ENCODE results near the gene SRGAP1.

The SRGAP1 gene

GRCh38 chr12:63895841-63896240, 51.3 kb downstream of the SRGAP1 start:
- TF ChIP-seq EZH2 (IDR thresholded peaks at IDR 0.05; ENCODE audit: borderline replicate concordance, low read length) (no peak), CTCF (IDR thresholded peaks at IDR 0.05; ENCODE audit: low read length) (no peak)
- Histone ChIP-seq H3K79me2 (ENCODE audit: insufficient read depth, low read length) (no peaks in the 10 kb centered on the region), H3K9me2 (ENCODE audit: low read depth, low read length) (no peaks in the 10 kb centered on the region), H3K4me3 (ENCODE audit: low read depth, low read length, poor library complexity, severe bottlenecking) (no peak overlapping the region), H4K20me1 (ENCODE audit: insufficient read depth, low read length) (no peaks in the 10 kb centered on the region), H3K9ac (ENCODE audit: low read length) (no peak overlapping the region), H3K9me3 (ENCODE audit: low read length) (no peaks in the 10 kb centered on the region), H3F3A (ENCODE audit: insufficient read depth, low read length) (no peaks in the 10 kb centered on the region), H3K4me2 (ENCODE audit: low read length) (no peak overlapping the region), H2AFZ (ENCODE audit: low read length) (no peak overlapping the region), H3K27ac (ENCODE audit: low read depth, low read length, poor library complexity, severe bottlenecking) (no peak overlapping the region), H3K27me3 (ENCODE audit: insufficient read depth, low read length) (no peaks in the 10 kb centered on the region), H3K4me1 (ENCODE audit: insufficient read depth, low read length, severe bottlenecking) (no peaks in the 10 kb centered on the region), H3K36me3 (ENCODE audit: insufficient read depth, low read length) (no peaks in the 10 kb centered on the region)

GRCh38 chr12:63897931-63898330, 53.4 kb downstream of the SRGAP1 start:
- Histone ChIP-seq H3K27me3 (ENCODE audit: insufficient read depth, low read length) (no peaks in the 10 kb centered on the region), H3K36me3 (ENCODE audit: insufficient read depth, low read length) (no peaks in the 10 kb centered on the region), H3K27ac (ENCODE audit: low read depth, low read length, poor library complexity, severe bottlenecking) (no peak overlapping the region), H4K20me1 (ENCODE audit: insufficient read depth, low read length) (no peaks in the 10 kb centered on the region), H2AFZ (ENCODE audit: low read length) (no peak overlapping the region), H3K9me2 (ENCODE audit: low read depth, low read length) (no peaks in the 10 kb centered on the region), H3K9ac (ENCODE audit: low read length) (no peak overlapping the region), H3F3A (ENCODE audit: insufficient read depth, low read length) (no peaks in the 10 kb centered on the region), H3K4me2 (ENCODE audit: low read length) (no peak overlapping the region), H3K4me3 (ENCODE audit: low read depth, low read length, poor library complexity, severe bottlenecking) (no peak overlapping the region), H3K79me2 (ENCODE audit: insufficient read depth, low read length) (no peaks in the 10 kb centered on the region), H3K4me1 (ENCODE audit: insufficient read depth, low read length, severe bottlenecking) (no peaks in the 10 kb centered on the region), H3K9me3 (ENCODE audit: low read length) (no peaks in the 10 kb centered on the region)
- TF ChIP-seq EZH2 (IDR thresholded peaks at IDR 0.05; ENCODE audit: borderline replicate concordance, low read length), result no peak
- TF ChIP-seq CTCF (IDR thresholded peaks at IDR 0.05; ENCODE audit: low read length), result no peak

- H4K20me1 ChIP-seq (ENCODE audit: insufficient read depth, low read length), result no peaks in the 10 kb centered on the region
- no peak overlapping the region for H3K27ac ChIP-seq (ENCODE audit: low read depth, low read length, poor library complexity, severe bottlenecking)
- H3F3A ChIP-seq (ENCODE audit: insufficient read depth, low read length), result no peaks in the 10 kb centered on the region
- H2AFZ ChIP-seq (ENCODE audit: low read length), result no peak overlapping the region
- no peaks in the 10 kb centered on the region for H3K79me2 ChIP-seq (ENCODE audit: insufficient read depth, low read length)
- TF ChIP-seq EZH2 (IDR thresholded peaks at IDR 0.05; ENCODE audit: borderline replicate concordance, low read length) (no peak), CTCF (IDR thresholded peaks at IDR 0.05; ENCODE audit: low read length) (no peak)
- H3K4me3 ChIP-seq (ENCODE audit: low read depth, low read length, poor library complexity, severe bottlenecking), result no peak overlapping the region
- no peaks in the 10 kb centered on the region for H3K27me3 ChIP-seq (ENCODE audit: insufficient read depth, low read length)
- H3K9ac ChIP-seq (ENCODE audit: low read length), result no peak overlapping the region
- no peaks in the 10 kb centered on the region for H3K9me3 ChIP-seq (ENCODE audit: low read length)
- no peak overlapping the region for H3K4me2 ChIP-seq (ENCODE audit: low read length)
- no peaks in the 10 kb centered on the region for H3K9me2 ChIP-seq (ENCODE audit: low read depth, low read length)
- H3K36me3 ChIP-seq (ENCODE audit: insufficient read depth, low read length), result no peaks in the 10 kb centered on the region
- no peaks in the 10 kb centered on the region for H3K4me1 ChIP-seq (ENCODE audit: insufficient read depth, low read length, severe bottlenecking)
Observed at GRCh38 chr12:63898764-63899337, 54.4 kb downstream of the SRGAP1 start.

All from OCI-LY1 (cell line).